ENCODE data around the gene FGFRL1. TPM values are rescaled to one million over a fixed set of nuclear protein-coding genes. Genes with fewer than 3 reads are reported as not detected.

Gene FGFRL1, protein sequence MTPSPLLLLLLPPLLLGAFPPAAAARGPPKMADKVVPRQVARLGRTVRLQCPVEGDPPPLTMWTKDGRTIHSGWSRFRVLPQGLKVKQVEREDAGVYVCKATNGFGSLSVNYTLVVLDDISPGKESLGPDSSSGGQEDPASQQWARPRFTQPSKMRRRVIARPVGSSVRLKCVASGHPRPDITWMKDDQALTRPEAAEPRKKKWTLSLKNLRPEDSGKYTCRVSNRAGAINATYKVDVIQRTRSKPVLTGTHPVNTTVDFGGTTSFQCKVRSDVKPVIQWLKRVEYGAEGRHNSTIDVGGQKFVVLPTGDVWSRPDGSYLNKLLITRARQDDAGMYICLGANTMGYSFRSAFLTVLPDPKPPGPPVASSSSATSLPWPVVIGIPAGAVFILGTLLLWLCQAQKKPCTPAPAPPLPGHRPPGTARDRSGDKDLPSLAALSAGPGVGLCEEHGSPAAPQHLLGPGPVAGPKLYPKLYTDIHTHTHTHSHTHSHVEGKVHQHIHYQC
- 9.9 and 11.8 TPM in 2 replicates for polyA plus RNA-seq (2014; cell fraction: cytosol; rRNA removed)
- polyA plus RNA-seq (2014; cell fraction: nucleus; rRNA removed) = 4.5 and 12.9 TPM in 2 replicates

DNA sequence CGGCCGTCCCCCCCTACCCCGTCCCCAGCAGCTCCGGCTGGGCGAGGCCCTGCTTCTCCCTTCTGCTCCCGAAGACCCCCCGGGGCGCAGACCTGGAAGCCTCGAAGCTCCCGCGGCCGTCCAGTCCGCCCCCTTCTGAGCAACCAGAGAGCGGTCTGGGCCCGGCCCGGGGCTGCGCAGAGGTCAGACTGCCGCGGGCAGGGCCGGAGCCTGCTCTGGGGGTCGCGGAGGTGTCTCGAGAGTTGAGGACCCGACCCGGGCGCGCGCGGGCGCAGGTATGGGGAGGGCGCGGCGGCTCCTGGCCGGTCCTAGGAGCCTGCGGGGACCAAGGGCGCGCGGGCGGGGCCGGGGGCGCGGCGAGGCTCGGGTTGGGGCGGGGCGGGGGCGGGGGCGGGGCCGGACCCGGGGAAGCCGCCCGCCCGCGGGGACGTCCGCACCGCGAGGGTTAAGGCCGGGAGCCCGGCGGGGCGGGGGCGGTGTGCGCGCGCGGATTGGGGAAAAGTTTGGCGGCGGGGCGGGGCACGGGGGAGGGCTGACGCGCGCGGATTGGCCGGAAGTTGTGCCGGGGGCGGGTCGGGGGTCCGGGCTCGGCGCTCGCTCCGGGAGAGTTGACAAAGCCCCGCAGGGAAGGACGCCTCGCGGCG lies at the start of gene FGFRL1:
TSS of gene FGFRL1 (plus strand) at position 605 of the 644 bp plus-strand sequence. CDS start 860 bp downstream, outside the sequence.
- no peak for DNase-seq (ENCODE audit: low spot score)

DNA sequence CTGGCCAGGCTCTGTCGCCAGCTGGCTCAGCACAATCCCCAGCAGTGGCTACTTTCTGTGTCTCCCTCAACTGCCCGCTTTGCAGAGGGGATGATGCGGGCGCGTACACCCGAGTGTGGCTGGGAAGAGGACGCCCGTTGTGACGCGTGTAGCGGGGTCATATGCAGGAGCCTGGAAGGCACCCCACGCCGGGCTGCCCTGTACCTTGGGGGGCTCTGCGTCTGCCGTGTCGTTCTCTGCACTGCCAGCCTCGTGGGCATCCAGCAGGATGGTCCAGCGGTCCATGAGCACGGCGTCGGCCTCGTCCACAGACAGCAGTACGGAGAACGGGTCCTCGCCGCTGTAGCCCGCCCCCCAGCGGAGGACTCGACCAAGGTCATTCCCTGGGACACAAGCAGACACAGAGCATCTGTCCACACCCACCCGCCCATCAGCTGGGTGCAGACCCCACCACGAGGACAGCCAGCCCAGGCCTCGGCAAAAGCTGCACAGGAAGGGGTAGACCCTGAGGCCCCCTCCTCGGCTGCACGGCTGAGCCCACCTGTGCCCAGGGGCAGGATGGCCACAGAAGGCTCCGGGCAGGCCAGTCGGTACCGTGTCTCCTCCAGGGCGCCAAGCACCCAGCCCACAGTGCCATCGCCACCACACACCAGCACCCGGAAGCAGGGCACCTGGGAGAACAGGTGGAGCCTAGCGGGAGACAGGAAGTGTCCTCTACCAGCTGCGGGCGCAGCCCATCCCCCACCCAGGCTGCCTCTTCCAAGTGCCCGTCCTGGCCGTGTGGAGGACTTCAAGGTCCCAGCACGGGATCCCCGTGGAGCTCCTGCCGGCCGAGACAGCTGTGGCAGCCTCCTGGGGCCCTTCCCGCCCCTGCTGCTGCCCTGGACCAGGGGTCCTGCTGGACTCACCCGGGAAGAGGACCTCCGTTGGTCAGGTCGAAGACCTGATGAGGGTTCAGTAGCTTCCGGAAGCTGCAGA lies 48.9 kb upstream of the FGFRL1 start:
- DNase-seq (ENCODE audit: low spot score) = no peak

DNA sequence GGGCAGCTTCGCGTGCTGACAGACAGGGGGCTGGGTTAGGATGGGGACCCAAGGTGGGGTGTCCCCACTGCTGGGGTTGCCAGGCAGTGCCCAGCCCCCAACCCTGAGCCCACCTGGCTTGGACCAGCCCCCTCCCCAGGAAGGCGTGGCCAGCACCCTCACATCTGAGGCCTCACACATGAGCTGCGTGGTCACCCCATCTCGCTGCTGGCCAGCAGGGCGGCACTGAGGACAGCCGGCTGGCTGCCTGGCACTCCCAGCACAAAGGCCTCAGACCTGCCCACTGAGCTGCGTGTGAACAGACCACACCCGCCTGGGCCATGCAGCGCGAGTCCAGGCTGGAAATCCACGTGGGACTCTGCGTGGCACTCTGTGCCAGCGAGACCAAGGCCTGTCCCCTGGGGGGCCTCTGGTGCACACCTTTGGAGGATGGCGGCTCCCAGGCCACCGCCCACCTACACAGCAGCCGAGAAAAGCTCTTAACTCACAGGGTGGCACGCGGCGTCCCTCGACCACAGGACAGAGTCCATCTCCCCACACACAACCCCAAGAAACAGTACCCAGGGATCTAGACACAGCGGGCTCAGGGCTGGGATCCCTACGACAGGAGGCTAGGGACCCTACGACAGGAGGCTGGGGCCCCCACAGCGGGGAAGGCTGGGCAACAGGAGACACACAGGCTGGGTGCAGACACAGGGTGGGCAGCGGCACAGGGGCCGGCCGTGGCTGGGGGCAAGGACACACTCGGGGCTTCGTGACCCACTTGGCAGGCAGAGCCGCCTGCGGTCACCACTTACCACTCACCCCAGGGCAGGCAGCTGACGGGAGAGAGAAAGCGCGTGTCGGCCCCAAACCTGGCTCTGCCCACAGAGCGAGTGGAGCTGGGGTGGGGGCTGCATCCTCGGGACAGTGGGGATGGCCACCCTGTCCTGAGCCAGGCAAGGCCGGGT lies 47.9 kb upstream of the FGFRL1 start:
- no peak for DNase-seq (ENCODE audit: low spot score)

DNA sequence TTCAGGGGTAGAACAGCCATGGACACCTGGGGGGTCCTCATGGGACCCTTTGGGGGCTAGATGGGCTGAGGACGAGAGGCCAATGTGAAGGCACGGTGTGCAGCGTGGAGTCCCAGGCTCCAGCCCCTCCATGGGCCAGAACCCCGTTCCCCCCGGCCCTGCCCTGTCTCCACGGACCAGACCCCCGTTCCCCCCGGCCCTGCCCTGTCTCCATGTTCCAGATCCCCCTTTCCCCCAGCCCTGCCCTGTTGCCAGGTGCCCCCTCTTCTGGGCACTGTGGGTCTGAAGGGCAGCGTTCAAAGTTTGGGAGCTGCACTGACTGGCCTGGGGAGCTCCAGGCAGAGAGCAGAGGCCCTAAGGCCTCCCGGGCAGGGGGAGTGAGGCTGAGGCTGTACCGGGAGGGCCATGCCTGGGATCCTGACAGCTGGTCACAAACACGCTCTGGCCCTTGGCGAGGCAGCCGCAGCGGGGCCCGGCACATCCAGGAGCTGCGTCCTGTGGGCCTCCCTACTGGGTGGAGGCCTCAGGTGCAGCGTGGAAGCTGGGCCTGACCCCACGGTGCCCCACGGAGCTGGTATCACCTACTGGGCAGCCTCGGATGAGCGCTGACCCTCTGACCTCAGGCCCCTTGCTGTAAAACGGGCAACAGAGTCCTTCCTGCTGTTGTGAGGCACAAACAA lies 46.9 kb upstream of the FGFRL1 start:
- no peak for DNase-seq (ENCODE audit: low spot score)

DNA sequence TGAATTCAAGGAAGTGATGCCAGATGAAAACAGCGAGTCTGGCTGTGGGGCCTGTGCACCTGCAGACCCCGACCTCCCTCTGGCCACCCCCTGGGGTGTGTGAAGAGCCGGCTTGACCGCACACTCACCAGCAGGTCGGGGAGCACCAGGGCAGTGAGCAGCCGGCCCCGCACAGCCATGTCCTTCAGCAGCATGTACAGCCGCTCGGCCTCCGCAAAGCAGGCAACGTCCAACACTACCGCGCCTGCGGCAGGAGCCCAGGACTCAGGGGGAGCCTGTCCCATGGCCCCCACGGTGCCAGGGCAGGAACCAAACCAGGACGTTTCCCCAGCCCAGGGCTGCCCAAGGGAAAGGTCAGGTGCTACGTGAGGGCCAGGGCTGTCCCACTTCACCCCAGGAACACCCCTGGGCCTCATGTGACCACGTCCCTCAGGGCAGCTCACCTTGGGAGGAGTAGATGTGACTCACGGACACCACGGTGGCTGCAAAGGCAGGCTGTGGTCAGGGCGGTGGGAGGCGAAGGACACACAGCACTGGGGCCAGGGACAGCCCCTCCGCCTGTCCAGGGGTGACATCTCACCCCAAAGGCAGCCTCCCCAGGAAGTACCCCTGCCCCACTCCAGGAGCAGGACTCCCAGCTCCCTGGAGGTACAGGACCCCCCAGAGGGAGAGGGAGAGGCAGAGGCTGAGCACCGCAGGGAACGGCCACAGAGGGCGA lies 46.2 kb upstream of the FGFRL1 start:
- no peak for DNase-seq (ENCODE audit: low spot score)

DNA sequence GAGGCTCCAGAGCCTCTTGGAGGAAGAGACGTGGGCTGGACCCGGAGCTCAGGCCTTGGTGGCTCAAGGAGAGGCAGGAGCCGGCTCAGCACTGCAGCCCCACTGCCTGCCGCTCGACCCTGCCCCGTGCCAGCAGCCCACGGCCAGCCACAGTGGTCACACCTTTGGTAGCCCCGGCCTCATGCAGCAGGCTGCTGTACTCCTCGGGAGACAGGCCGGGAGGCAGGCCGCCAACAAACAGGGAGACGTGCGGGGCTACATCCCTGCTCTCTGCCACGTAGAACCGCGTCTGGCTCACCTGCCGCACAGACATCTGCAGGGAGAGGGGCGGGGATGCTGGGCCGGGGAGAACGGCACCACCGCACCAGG lies 45.7 kb upstream of the FGFRL1 start:
- DNase-seq (ENCODE audit: low spot score) = no peak

DNA sequence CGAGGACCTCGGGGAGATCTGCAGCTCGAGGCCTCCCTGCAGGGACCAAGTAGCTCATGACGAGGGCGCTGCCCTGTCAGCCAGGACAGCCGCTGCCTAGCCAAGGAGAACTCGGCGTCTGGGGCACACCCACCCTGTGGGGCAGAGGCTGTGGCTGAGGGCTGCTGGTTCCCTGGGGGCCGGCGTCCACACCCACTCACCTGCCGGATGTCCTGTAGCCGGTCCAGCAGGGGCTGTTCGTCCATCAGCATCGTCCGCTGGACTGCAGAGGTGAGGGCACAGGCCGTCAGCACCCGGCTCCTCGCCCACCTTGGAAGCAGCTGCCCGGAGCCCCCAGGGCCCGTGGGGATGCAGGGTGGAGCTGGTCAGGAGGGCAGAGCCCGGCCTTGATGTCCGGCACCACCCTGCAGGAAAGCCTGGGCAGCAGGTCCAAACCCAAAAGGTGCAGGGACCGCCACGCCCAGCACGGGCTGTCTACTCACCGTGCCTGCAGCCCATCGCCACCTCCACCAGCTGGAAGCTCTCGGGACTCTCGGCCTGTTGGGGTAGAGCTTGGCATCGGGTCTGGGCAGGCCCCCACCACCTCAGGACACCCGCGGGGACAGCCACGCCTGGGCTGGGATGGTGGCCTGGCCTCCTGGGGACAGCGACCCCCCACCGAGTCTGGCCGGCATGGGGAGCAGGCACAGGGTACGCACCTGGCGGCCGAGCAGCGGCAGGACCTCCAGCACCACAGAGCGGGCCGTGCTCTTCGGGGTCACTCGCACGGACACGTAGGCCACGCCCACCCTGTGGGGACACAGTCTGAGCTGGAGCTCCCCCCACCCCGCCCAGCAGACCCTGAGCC lies 44.9 kb upstream of the FGFRL1 start:
- DNase-seq (ENCODE audit: low spot score) = no peak

DNA sequence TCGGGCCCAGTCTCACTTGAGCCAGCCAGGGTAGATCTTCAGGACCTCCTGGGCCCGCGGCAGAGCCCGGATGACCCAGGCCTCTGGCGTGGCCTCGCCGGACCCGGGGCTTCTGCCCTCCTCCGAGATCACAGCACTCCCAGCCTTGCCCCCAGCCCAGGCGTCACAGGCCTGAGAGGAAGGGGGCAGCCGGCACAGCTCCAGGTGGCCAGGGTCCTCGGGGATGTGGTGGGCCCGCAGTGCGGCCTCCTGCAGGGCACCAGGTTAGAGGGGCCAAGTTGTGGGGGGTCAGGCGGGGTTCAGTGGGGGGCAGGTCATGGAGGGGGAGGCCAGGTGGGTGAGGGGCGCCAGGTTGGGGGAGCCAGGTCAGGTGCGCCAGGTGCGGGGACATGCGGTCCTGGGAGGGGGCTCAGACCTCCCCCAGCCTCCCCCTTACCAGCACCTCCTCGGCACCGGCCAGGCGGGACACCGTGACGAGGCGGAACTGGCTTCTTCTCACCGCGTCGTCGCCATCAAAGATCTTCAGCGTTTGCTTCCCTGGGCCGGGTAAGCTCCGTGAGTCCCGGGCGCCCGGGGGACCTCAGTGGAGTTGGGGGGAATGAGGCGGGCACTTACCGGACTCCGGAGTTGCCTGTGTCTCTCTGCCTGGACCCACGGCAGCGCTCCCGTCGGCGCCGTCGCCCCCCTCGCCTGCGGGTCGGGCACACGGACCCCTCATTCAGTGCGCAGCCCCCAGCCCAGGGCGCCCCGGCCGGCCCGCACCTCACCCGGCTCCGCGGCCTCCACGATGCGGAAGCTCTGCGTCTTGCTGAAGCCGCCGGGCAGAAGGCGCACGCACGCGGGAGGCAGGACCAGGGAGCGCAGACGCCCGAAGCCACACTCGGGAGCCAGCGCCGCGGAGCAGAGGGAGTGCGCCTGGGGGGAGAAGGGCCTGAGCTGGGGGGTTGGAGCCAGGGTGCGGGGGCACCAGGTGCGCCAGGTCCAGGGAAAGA lies 44.0 kb upstream of the FGFRL1 start:
- DNase-seq (ENCODE audit: low spot score) = no peak

DNA sequence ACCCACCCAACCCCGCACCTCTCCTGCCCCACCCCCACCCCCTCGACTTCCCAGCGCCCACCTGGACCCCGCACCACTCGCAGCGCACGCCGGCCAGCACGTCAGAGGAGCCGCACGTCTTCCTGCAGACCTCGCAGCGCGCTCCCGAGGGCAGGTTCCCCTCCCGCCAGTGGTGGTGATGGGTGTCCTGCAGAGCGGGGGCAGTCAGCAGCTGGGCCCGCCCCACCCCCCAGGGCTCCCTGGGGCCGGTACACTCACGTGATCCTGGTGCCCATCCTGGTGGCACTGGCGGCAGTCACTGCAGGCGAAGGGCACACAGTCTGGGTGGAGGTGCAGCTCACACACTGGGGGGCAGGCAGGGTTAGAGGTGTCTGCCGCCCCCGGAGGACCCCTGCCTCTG lies 43.2 kb upstream of the FGFRL1 start:
- DNase-seq (ENCODE audit: low spot score) = no peak

DNA sequence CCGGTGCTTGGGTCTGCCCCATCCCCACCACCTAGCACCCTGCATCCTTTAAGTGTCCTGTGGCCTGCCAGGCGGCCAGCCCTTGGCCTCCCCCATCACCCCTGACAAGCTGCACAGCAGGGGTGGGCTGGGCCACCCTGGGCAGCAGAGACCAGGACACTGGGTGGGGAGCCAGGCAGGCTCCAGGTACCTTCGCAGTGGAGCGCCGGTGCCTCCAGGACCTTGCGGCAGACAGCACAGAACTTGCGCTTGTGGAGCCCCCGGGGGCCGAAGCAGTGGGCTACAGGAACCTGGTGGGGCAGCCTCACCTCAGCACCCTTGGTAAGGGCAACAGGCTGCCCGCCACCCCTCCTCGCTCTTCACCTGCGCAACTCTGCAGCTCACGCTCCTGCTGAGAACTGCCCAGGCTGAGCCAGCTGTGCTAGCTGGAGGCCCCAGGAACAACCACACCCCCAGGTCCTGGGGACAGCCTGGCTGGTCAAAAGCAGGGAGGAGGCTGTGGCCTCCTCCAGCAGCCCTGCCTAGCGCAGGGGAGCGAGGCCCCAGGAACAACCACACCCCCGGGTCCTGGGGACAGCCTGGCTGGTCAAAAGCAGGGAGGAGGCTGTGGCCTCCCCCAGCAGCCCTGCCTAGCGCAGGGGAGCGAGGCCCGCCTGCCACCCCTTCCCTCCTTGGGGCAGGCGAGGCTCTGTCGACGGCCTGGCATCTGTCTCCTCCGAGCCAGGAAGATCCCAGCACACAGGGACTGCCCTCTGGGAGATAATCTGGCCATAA lies 42.6 kb upstream of the FGFRL1 start:
- no peak for DNase-seq (ENCODE audit: low spot score)

DNA sequence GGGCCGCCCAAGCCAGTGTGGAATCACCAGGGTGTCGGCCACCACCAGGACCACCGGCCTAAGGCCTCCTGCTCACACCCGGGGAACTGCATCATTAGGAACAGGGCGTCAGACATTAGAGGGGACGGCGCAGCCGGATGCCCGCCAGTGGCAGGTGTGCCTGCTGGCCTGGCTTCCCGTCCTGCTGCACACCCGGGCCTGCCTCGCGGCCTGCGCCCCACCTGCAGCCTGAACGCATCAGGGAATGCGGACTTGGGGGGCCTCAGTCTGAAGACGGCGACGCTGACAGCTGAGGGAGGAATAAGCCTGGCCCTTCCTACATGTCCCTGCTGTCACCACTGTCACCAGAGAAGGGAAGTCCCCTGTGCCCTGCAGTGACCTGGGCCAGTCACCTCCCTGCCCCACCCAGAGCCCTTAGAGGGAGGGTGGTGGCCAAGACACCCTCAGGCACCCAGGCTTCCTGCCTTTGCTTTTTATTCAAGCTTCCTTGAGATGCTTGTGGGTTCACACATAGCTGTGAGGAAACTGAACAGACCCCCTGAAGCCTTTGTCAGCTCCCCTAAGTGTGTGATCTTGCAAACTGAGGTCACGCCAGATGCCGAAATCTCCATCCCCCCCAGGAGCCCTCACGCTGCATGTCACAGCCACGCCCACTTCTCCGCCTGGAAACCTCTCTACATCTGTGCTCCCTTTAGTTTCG lies 41.2 kb upstream of the FGFRL1 start:
- no peak for DNase-seq (ENCODE audit: low spot score)

DNA sequence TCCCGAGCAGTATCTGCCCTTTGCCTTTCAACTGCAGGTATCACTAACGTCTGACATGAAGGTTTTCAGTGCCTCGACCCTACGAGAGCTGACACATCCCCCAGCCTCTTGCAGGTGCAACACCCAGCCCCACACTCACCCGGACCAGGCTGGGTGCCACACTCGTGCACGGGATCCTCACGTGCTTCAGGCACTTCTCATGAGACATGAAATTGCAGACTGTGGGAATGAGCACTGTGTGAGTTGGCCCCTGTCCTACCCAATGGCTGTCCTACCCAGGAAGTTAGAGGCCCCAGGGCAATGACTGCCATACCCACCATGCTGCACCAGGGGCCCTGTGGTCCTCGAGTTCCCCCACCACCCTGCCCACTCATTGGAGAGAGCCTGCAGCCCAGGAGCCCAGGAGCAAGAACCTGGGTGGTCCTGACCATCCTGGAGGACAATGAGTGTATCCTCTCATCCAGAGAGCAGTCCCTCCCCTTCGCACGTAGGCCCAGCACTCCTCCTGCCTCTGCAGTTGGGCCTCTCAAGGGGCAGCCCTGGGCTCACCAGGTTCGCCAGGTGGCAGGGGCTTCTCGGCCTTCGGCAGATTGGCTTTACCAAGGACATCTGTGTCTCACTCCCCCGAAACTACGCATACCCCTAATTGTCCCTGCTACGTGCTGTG lies 40.4 kb upstream of the FGFRL1 start:
- DNase-seq (ENCODE audit: low spot score) = no peak

DNA sequence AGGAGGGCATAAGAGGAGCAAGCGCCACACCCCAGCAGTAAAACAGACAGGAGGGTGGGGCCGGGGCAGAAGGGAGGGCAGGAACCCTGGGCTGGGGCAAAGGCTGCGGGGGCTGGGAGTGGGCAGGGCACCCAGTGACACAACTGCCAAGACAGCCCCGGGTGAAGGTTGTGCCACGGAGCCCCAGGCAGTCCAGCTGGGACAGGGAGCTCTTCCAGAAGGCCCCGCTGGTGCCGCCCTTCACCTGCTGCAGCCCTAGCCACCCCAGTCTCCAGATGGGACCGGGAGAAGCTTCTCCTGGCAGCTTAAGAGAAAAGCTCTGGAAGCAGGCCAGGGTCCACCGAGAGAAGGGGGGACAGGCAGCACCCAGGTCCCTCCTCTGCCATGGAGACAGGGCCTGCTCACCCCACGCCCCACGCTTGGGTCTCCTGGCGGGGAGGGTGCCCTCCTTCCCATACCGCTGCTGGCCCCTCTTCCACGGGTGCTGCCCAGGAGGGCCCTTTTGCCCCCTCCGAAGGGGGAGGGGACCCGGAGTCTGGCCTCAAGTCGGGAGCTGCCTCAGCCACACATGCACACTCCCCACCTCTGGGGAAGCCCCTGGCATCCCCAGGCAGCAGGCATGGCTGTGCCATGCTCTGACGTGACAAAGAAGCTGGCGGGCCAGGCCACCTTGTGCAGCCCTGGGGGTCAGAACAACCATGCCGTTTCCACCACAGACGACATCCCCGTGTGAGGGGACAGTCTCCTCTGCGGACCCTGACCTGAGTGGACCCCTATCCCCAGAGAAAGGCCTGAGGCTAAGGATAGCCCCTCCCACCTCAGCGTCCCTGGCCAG lies 39.5 kb upstream of the FGFRL1 start:
- no peak for DNase-seq (ENCODE audit: low spot score)
